HFFc6 (cell line): ENCODE measurements around the gene ADM. TPM values are rescaled to one million over a fixed set of nuclear protein-coding genes. Genes with fewer than 3 reads are reported as not detected.

ENCODE experiments used
- DNase-seq: peaks from one replicate; pipeline ENCODE4 v3.0.0-alpha.2; 2018
- H3K27ac Mint-ChIP-seq: 2 replicates; pipeline ENCODE4 v1.8.0; 2020; ENCODE audit warnings: mild to moderate bottlenecking, mixed read lengths
- H3K27me3 Mint-ChIP-seq: 2 replicates; pipeline ENCODE4 v1.8.0; 2021; ENCODE audit warnings: mild to moderate bottlenecking, moderate library complexity, mixed read lengths; ENCODE audit not compliant: insufficient read depth
- H3K36me3 Mint-ChIP-seq: 2 replicates; pipeline ENCODE4 v1.8.0; 2021; ENCODE audit warnings: low read depth, mixed read lengths
- H3K4me1 Mint-ChIP-seq: 2 replicates; pipeline ENCODE4 v1.8.0; 2020; ENCODE audit warnings: low read depth, mixed read lengths
- H3K4me3 Mint-ChIP-seq: 2 replicates; pipeline ENCODE4 v1.8.0; 2020; ENCODE audit warnings: mild to moderate bottlenecking, moderate library complexity, mixed read lengths
- H3K9me3 Mint-ChIP-seq: 2 replicates; pipeline ENCODE4 v1.8.0; 2020; ENCODE audit warnings: mild to moderate bottlenecking, mixed read lengths
- CTCF ChIP-seq: fragments of 200-600 bp; sonication (generic); IDR thresholded peaks from 2 replicates; pipeline ENCODE4 v1.5.0; 2021; ENCODE audit warnings: antibody characterized with exemption, mild to moderate bottlenecking
- total RNA-seq, 6 experiments: library from RNA; stranded (reverse); fragmentation: NEBNext Ultra II Directional; extraction: Animal tissue kit (Norgen Biotek cat#: 25700); gene quantifications; 2 replicates in 1 of 6; 3 replicates in 5 of 6; pipeline ENCODE4 v1.2.3, GENCODE V29; 2021

The ADM gene
- total RNA-seq, 6 experiments from 2014 or later = 219 to 346 (median 321) TPM

GRCh38 chr11:10291801-10292638 is 12.9 kb upstream of the ADM start:
- Mint-ChIP-seq H3K36me3 (peaks cover 34% of the 10 kb centered on the region), H3K4me3 (peak overlapping the region; percentile 92), H3K4me1 (peaks cover 64% of the 10 kb centered on the region), H3K27ac (peak overlapping the region; percentile 97), H3K9me3 (no peaks in the 10 kb centered on the region), H3K27me3 (no peaks in the 10 kb centered on the region; the same call in 1 of the 2 replicates)
- DNase-seq = peak; percentile 36
- no peak for TF ChIP-seq CTCF

GRCh38 chr11:10293423-10294289 is 11.2 kb upstream of the ADM start, which contains the start of gene SBF2:
SBF2 (minus strand) TSS chr11:10294219; CDS start chr11:10294069, 150 bp downstream.
- H3K4me1 Mint-ChIP-seq = peaks cover 71% of the 10 kb centered on the region
- H3K36me3 Mint-ChIP-seq = peaks cover 46% of the 10 kb centered on the region
- no peaks in the 10 kb centered on the region for H3K9me3 Mint-ChIP-seq
- H3K27me3 Mint-ChIP-seq = peaks cover 1% of the 10 kb centered on the region
- H3K27ac Mint-ChIP-seq = peak within 1 kb of the TSS; percentile 97
- DNase-seq = peak; percentile 89
- no peak for TF ChIP-seq CTCF
- peak within 1 kb of the TSS; percentile 95 for H3K4me3 Mint-ChIP-seq

DNA sequence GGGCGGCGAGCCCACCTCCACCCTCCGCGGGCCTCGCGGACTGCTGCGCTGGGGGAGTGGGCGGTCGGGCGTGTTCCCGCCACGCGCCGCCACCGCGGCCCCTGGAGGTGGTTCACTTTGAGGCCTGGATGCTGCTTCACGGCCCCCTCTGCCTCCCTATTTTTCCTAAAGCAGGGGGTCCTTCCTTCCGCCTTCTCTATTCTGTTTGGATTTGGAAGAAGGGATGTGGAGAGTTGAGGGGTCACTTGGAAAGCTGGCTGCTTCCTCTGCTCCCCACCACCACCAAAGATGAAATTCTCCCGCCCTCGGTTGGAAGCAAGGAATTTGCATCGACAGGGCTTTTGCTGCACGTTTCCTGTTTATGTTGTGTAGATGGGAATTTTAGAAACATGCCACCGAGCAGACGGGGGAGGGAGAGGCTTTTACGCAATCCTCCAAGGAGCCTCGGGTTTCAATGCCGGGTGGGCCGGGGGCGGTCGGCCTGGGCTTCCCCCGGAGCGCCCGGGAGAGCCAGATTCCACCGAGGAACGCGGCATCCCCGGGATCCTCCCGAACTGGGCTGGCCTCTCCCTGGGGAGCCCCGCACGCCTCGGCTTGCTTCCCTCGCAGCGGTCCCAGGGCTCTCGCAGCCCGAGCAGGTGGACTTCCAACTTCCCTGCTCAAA is 10.5 kb upstream of the ADM start:
- peaks cover 78% of the 10 kb centered on the region for H3K4me1 Mint-ChIP-seq
- TF ChIP-seq CTCF = no peak
- H3K36me3 Mint-ChIP-seq = peaks cover 52% of the 10 kb centered on the region
- peaks cover 1% of the 10 kb centered on the region for H3K27me3 Mint-ChIP-seq
- DNase-seq = peak; percentile 38
- peak overlapping the region; percentile 95 for H3K4me3 Mint-ChIP-seq
- H3K27ac Mint-ChIP-seq = peak overlapping the region; percentile 81
- H3K9me3 Mint-ChIP-seq = no peaks in the 10 kb centered on the region

GRCh38 chr11:10295064-10295901 is 9.6 kb upstream of the ADM start:
- peak overlapping the region; percentile 81 for H3K27ac Mint-ChIP-seq
- peaks cover 80% of the 10 kb centered on the region for H3K4me1 Mint-ChIP-seq
- H3K9me3 Mint-ChIP-seq = no peaks in the 10 kb centered on the region
- peaks cover 54% of the 10 kb centered on the region for H3K36me3 Mint-ChIP-seq
- DNase-seq = no peak
- no peak for TF ChIP-seq CTCF
- H3K27me3 Mint-ChIP-seq = peaks cover 1% of the 10 kb centered on the region
- peak overlapping the region; percentile 95 for H3K4me3 Mint-ChIP-seq
